Testis (tissue), 3 donors: ENCODE measurements around the gene ALG14. TPM values are rescaled to one million over a fixed set of nuclear protein-coding genes. Genes with fewer than 3 reads are reported as not detected.
A peak's percentile ranks its signal among the peaks of the same experiment; 100 is the strongest.

ENCODE experiments used
- DNase-seq: peaks from one replicate; pipeline ENCODE4 v3.0.0-alpha.2; 2019
- H3K27ac ChIP-seq, 2 donors: fragments of 200-600 bp; sonication (generic); one replicate each; pipeline ENCODE4 v1.5.1; 2019
- H3K27me3 ChIP-seq: fragments of 200-600 bp; sonication (generic); one replicate; pipeline ENCODE4 v1.5.1; 2019
- H3K36me3 ChIP-seq: fragments of 200-600 bp; sonication (generic); one replicate; pipeline ENCODE4 v1.5.1; 2017; ENCODE audit warnings: low read depth; ENCODE audit errors: missing control alignments
- H3K4me1 ChIP-seq: fragments of 200-600 bp; sonication (generic); one replicate; pipeline ENCODE4 v1.5.1; 2019
- H3K4me3 ChIP-seq, 2 donors: fragments of 200-600 bp; sonication (generic); one replicate each; pipeline ENCODE4 v1.5.1; 2017 to 2019
- H3K9me3 ChIP-seq: fragments of 200-600 bp; sonication (generic); one replicate; pipeline ENCODE4 v1.5.1; 2017
- POLR2A ChIP-seq: fragments of 450-650 bp; IDR thresholded peaks from one replicate; pipeline ENCODE4 v1.6.1; 2017; ENCODE audit warnings: antibody characterized with exemption, mild to moderate bottlenecking, moderate library complexity
- WGBS, 2 donors: methylation state at CpG; one replicate each; pipeline ENCODE4 v1.1.5; 2018; 5-methylcytosine and 5-hydroxymethylcytosine counted together
- intact Hi-C: fragments of 100-400 bp; cut with DNase I; formaldehyde crosslinking; loops from one replicate; pipeline ENCODE4 v1.15.1; 2023; ENCODE audit warnings: low total_unique reads
- polyA plus RNA-seq: library from polyadenylated mRNA; stranded (reverse); fragments of 350-450 nt; fragmentation: Illumina TruSeq; extraction: RNeasy Lipid Tissue Mini Kit (QIAGEN cat#74804); gene quantifications from one replicate; pipeline ENCODE4 v1.2.3, GENCODE V29; 2014; ENCODE audit warnings: low read depth, low replicate concordance; ENCODE audit not compliant: insufficient read depth
- total RNA-seq, 2 donors: library from RNA; depleted of rRNA; stranded (reverse); fragments of >200 nt; gene quantifications; one replicate each; pipeline ENCODE4 v1.2.3, GENCODE V29; 2016
- TF ChIP-seq, protein P1 (sequence below), 3 experiments: fragments of 450-650 bp in 2 of 3; fragments of 200-600 bp in 1 of 3; sonication (generic) in 1 of 3; IDR thresholded peaks; one replicate each; pipeline ENCODE4 v1.5.1; 2016 to 2019; ENCODE audit warnings: antibody characterized with exemption in 3 of 3, mild to moderate bottlenecking in 2 of 3, moderate library complexity in 1 of 3

The ALG14 gene
- total and polyA plus RNA-seq, 3 donors from 2014 or later: 3.3 to 24.1 (median 5.3) TPM

DNA sequence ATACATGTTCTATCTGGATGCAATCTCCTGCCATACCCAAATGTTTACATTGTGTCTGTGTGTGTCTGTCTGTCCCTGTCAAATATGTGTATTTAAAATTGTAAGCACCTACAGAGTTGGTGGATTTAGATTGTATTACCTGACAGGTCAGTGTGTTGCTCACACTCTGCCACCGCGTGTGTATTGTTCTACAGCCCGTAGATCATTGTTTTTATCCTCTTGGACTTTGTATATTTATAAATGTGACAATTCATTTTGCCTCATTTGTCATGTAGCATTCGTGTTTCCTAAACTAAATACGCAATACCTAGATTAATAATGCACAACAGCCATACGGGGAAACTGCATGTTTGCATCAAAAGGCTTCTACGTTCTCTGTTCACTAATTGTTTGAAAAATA is 634 bp downstream of the ALG14 start:
- no peaks in the 10 kb centered on the region for H3K4me1 ChIP-seq
- intact Hi-C loops: no loop called here
- no peak for DNase-seq
- peak overlapping the region; percentile 68 to 98 for H3K4me3 ChIP-seq
- peak overlapping the region; percentile 87 to 98 for H3K27ac ChIP-seq
- no peaks in the 10 kb centered on the region for H3K9me3 ChIP-seq
- TF ChIP-seq, protein P1, sequence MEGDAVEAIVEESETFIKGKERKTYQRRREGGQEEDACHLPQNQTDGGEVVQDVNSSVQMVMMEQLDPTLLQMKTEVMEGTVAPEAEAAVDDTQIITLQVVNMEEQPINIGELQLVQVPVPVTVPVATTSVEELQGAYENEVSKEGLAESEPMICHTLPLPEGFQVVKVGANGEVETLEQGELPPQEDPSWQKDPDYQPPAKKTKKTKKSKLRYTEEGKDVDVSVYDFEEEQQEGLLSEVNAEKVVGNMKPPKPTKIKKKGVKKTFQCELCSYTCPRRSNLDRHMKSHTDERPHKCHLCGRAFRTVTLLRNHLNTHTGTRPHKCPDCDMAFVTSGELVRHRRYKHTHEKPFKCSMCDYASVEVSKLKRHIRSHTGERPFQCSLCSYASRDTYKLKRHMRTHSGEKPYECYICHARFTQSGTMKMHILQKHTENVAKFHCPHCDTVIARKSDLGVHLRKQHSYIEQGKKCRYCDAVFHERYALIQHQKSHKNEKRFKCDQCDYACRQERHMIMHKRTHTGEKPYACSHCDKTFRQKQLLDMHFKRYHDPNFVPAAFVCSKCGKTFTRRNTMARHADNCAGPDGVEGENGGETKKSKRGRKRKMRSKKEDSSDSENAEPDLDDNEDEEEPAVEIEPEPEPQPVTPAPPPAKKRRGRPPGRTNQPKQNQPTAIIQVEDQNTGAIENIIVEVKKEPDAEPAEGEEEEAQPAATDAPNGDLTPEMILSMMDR (IDR thresholded peaks at IDR 0.05): no peak
- no peak for TF ChIP-seq POLR2A
- no peaks in the 10 kb centered on the region for H3K27me3 ChIP-seq
- no peaks in the 10 kb centered on the region for H3K36me3 ChIP-seq
- 6 to 7% methylated on average over 7 of the region's 7 CpGs for WGBS, 2 donors

DNA sequence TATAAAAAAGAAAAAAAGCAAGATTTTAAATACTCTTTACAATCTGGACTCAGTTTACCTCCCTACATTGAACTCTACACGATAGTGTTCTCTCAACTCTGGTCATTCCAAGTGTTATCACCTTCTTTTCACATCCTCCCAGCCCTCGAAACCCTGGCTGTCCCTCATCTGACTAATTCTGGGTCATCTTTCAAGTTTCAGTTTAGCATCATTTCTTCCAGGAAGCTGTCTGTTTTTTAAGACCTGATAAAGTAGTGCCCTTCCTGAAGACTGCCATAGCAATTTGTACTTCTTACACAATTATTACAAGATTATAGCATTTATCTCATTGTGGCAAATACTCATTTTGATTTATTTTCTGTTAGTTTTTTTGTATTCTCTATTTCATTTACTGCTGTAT is 1.2 kb downstream of the ALG14 start:
- H3K4me1 ChIP-seq: no peaks in the 10 kb centered on the region
- intact Hi-C loops: no loop called here
- no peak overlapping the region for H3K4me3 ChIP-seq
- H3K27ac ChIP-seq: no peak overlapping the region
- no peak for DNase-seq
- no peaks in the 10 kb centered on the region for H3K36me3 ChIP-seq
- H3K27me3 ChIP-seq: no peaks in the 10 kb centered on the region
- H3K9me3 ChIP-seq: no peaks in the 10 kb centered on the region
- TF ChIP-seq, protein P1 (IDR thresholded peaks at IDR 0.05): no peak
- TF ChIP-seq POLR2A: no peak
- 72 to 77% methylated on average over 2 of the region's 2 CpGs for WGBS, 2 donors

DNA sequence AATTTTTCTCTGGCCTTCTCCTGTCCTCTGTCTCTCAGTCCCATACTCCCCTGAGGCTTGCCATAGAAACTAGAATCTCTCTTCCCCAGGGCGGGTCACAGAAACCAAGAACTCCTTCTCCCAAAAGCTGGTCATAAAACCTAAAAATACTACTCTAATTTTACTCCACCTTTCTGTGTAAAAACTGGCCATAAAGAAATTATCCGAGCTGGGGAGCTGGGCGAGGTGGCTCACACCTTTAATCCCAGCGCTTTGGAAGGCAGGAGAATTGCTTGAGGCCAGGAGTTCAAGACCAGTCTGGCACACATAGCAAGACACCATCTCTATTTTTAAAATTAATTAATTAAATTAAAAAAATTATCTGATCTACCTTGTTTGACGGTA is 3.0 kb downstream of the ALG14 start:
- intact Hi-C loops: no loop called here
- DNase-seq: no peak
- Histone ChIP-seq H3K27ac (no peak overlapping the region), H3K27me3 (no peaks in the 10 kb centered on the region), H3K4me3 (no peak overlapping the region), H3K4me1 (no peaks in the 10 kb centered on the region), H3K9me3 (no peaks in the 10 kb centered on the region), H3K36me3 (no peaks in the 10 kb centered on the region)
- TF ChIP-seq, protein P1 (IDR thresholded peaks at IDR 0.05): no peak
- WGBS, 2 donors: 90 to 95% methylated on average over 5 of the region's 5 CpGs

DNA sequence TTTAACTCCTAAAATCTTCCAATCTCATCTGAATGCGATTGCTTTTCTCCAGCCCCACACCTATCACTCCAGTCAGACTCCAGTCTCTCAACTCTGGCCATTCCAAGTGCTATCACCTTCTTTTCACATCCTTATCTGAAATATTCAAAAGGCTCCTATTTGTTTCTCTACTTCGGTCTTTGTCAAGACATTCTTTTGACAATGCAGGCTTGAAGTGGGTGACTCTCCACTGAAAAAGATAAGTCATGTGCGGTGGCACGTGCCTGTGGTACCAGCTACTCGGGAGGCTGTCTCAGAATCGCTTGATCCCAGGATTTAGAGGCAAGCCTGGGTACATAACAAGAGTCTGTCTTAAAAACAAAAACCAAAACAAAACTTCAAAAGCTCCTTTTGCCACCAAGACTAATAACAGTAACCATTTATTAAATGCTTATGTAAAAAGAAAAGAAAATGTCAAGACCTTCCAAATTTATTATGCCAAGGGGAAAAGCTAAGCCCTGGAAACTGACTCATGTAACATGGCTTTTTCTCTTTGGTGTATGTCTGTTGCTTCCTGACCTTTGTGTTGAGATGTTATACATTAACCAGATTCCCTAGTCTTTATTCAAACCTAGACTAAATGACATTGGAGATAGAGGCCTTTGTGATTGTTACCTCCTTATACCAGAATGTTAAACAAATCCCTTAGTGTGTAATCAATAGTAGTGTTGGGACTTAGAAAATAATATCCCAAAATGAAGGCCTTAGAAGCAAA is 3.6 kb downstream of the ALG14 start:
- Histone ChIP-seq H3K4me3 (no peak overlapping the region), H3K9me3 (no peaks in the 10 kb centered on the region), H3K27me3 (no peaks in the 10 kb centered on the region), H3K4me1 (no peaks in the 10 kb centered on the region), H3K27ac (no peak overlapping the region), H3K36me3 (no peaks in the 10 kb centered on the region)
- intact Hi-C loops: no loop called here
- DNase-seq: no peak
- WGBS, 2 donors: 69 to 74% methylated on average over 6 of the region's 6 CpGs
- no peak for TF ChIP-seq POLR2A
- TF ChIP-seq, protein P1 (IDR thresholded peaks at IDR 0.05): no peak

DNA sequence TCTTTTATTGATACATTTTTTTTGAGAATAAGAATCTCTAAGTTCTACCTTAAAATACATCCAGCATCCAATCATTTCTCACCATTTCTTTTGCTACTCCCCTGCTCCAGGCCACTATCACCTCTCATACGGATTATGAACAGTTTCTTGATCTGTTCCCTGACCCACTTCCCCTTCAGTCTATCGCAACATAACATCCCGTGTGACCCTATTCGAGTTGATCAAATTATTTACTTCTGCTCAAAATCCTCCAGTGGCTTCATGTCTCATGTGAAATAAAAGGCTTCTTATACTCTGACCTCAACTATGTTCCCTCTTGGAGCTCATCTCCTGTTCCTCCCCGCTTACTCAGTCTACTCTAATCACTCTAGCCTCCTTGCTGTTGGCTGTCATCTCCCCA is 5.2 kb downstream of the ALG14 start:
- H3K27ac ChIP-seq: no peak overlapping the region
- WGBS, 2 donors: 75 to 80% methylated on average over 5 of the region's 5 CpGs
- no peak overlapping the region for H3K4me3 ChIP-seq
- H3K4me1 ChIP-seq: no peaks in the 10 kb centered on the region
- H3K36me3 ChIP-seq: no peaks in the 10 kb centered on the region
- no peak for DNase-seq
- TF ChIP-seq, protein P1 (IDR thresholded peaks at IDR 0.05): no peak
- no peak for TF ChIP-seq POLR2A
- H3K27me3 ChIP-seq: no peaks in the 10 kb centered on the region
- intact Hi-C loops: no loop called here
- no peaks in the 10 kb centered on the region for H3K9me3 ChIP-seq
